ENCODE results near the gene UBE2F. TPM values are rescaled to one million over a fixed set of nuclear protein-coding genes. Genes with fewer than 3 reads are reported as not detected.
A peak's percentile ranks its signal among the peaks of the same experiment; 100 is the strongest.
"Not testable (repeated sequence)": the region's sequence is repeated elsewhere in the genome, so short reads cannot be mapped to it uniquely, and the experiment has no call there.

UBE2F gene
- total RNA-seq, 4 donors from 2014 or later = 40.7 to 88.9 (median 64.9) TPM

DNA sequence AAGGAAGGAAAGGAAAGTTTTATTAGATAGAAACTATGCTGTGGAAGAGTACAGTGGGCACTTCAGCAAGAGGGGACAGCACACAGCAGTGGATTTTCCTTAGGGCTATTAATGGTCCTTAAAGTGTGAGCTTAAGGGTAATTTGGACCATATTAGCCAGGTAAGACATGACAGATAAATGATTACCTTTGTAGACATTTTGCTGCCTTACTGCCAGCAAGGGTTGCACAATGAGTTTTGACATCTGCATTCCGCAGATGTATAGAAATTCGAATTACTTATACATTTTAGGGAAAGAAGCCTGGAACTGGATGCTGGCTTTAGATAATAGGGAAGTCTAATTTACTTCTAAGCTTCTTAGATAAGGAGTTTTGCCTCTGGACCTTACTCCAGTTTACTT is 14.0 kb upstream of the UBE2F start:
- intact Hi-C loops (cut with DNase I; ENCODE audit: low total_unique reads) = no loop called here
- TF ChIP-seq, protein P1, sequence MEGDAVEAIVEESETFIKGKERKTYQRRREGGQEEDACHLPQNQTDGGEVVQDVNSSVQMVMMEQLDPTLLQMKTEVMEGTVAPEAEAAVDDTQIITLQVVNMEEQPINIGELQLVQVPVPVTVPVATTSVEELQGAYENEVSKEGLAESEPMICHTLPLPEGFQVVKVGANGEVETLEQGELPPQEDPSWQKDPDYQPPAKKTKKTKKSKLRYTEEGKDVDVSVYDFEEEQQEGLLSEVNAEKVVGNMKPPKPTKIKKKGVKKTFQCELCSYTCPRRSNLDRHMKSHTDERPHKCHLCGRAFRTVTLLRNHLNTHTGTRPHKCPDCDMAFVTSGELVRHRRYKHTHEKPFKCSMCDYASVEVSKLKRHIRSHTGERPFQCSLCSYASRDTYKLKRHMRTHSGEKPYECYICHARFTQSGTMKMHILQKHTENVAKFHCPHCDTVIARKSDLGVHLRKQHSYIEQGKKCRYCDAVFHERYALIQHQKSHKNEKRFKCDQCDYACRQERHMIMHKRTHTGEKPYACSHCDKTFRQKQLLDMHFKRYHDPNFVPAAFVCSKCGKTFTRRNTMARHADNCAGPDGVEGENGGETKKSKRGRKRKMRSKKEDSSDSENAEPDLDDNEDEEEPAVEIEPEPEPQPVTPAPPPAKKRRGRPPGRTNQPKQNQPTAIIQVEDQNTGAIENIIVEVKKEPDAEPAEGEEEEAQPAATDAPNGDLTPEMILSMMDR (IDR thresholded peaks at IDR 0.05) = no peak
- no peak for TF ChIP-seq POLR2A (IDR thresholded peaks at IDR 0.05)
- Histone ChIP-seq H3K9me3 (no peaks in the 10 kb centered on the region), H3K27me3 (no peaks in the 10 kb centered on the region), H3K4me1 (peaks cover 0 to 10% of the 10 kb centered on the region in 2 donors), H3K27ac (no peak overlapping the region), H3K36me3 (no peaks in the 10 kb centered on the region), H3K4me3 (no peak overlapping the region)
- DNase-seq = no peak

DNA sequence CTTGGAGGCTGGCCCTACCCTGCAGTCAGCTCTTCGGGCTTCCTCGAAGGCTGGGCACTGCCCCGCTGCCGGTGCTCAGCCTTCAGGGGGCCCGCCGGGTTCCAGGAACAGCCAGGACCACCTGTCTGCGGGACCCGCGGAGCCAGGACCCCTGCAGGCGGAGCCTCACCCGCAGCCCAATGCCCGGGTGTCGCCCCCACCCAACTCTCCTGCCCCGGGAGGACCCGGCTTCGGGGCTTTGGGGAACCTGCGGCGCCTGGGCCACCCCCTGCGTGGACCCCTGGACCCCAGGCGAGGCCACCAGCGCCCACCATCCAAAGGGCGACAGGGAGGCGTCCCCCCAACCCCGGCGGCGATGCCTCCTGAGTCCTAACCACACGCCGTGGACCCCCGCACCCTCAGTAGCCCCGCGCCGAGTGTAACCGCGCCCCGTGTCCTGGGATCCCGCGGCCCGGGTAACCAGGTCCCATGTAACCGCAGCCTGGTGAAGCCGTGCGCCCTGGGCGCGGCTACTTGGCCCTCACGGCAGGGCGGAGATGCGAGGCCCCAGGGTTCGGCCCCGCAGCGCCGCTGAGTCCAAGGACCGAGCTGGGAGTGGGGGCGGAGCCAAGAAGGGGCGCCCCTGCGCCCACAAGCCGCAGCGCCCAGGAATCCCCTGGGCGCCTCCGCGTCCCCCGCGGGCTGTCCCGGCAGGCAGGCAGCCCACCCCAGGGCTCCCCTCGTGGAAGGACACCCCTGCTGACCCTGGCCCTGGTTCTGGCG is 11.0 kb upstream of the UBE2F start:
- Histone ChIP-seq H3K27ac (no peak overlapping the region), H3K36me3 (no peaks in the 10 kb centered on the region), H3K27me3 (no peaks in the 10 kb centered on the region), H3K9me3 (no peaks in the 10 kb centered on the region), H3K4me3 (peak overlapping the region; percentile 17 to 26), H3K4me1 (peaks cover 0 to 10% of the 10 kb centered on the region in 2 donors)
- intact Hi-C loops (cut with DNase I; ENCODE audit: low total_unique reads) = no loop called here
- DNase-seq = peak in 1 of 2 donors; percentile 24
- no peak for TF ChIP-seq POLR2A (IDR thresholded peaks at IDR 0.05)
- TF ChIP-seq, protein P1 (IDR thresholded peaks at IDR 0.05) = no peak

DNA sequence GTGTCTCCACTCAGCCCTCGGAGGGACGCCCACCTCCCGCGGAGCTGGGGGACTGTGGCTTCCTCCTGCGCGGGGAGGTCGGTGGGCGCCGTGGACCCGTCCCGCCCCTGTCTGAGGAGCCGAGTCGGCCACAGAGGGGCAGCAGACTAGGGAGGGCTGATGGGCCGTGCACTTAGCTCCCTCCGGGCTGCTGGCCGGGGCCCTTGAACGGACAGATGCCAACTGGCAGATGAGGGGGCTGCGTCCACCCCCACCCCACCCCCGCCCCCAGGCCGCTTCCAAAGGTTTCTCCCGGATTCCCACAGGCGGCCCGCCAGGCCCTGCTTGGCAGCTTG is 10.4 kb upstream of the UBE2F start:
- DNase-seq = no peak
- no peaks in the 10 kb centered on the region for H3K27me3 ChIP-seq
- peaks cover 0 to 10% of the 10 kb centered on the region in 2 donors for H3K4me1 ChIP-seq
- intact Hi-C loops (cut with DNase I; ENCODE audit: low total_unique reads) = no loop called here
- H3K4me3 ChIP-seq = peak overlapping the region; percentile 17 to 26
- H3K27ac ChIP-seq = no peak overlapping the region
- TF ChIP-seq, protein P1 (IDR thresholded peaks at IDR 0.05) = peak in 1 of 4 experiments; percentile 9
- no peak for TF ChIP-seq POLR2A (IDR thresholded peaks at IDR 0.05)
- H3K36me3 ChIP-seq = no peaks in the 10 kb centered on the region
- H3K9me3 ChIP-seq = no peaks in the 10 kb centered on the region

DNA sequence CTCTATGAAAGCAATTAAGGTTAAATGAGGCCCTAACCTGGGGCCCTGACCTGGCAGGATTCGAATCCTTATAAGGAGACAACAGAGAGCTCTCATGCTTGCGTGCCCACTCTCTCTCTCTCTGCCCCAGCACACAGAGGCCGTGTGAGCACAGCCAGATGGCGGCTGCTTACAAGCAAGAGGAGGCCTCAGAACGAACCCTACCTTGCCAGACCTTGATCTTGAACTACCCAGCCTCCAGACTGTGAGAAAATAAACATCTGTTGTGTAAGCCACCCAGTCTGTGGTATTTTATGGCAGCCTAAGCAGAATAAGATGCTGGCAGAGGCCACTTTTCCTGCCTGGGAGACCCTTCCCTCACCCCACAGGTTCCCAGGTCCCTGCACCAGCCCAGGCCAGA is 5.2 kb upstream of the UBE2F start:
- DNase-seq = no peak
- intact Hi-C loops (cut with DNase I; ENCODE audit: low total_unique reads) = no loop called here
- Histone ChIP-seq H3K27me3 (no peaks in the 10 kb centered on the region), H3K9me3 (no peaks in the 10 kb centered on the region), H3K4me3 (no peak overlapping the region), H3K4me1 (no peaks in the 10 kb centered on the region), H3K36me3 (no peaks in the 10 kb centered on the region), H3K27ac (no peak overlapping the region)
- TF ChIP-seq, protein P1 (IDR thresholded peaks at IDR 0.05) = no peak
- TF ChIP-seq POLR2A (IDR thresholded peaks at IDR 0.05) = no peak

DNA sequence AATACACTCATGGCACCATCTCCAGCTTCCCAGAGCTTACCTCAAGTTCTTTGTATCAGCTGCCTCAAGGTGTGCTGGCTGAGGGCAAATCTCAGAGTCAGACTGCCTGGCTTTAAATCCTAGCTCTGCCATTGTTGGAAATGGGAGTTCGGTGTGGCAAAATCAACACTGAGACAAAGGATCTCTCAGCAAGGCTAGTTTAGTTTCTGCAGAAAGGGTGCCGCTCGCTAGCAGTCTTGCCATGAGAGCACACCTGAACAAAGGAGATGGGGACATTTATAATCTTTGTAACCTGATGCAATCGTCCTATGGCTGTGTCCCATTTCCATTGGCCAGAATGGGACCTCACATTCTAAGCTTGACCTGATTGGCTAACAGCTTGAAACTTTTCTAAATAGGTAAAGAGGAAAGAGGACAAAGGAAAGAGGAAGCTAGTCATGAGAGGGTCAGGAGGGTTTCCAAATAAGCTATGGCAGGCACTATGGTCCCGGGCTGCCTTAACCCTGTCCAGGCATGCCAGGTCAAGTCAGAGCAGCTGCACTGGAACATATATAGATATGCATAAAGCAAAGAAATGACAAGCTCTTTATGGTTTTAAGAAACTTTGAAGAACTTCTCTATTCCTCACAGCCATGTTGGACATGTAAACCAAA is 4.3 kb upstream of the UBE2F start:
- no peak for DNase-seq
- TF ChIP-seq POLR2A (IDR thresholded peaks at IDR 0.05) = no peak
- H3K4me3 ChIP-seq = no peak overlapping the region
- peaks cover 0 to under 1% of the 10 kb centered on the region in 2 donors for H3K4me1 ChIP-seq
- intact Hi-C loops (cut with DNase I; ENCODE audit: low total_unique reads) = no loop called here
- H3K36me3 ChIP-seq = no peaks in the 10 kb centered on the region
- H3K27me3 ChIP-seq = no peaks in the 10 kb centered on the region
- no peaks in the 10 kb centered on the region for H3K9me3 ChIP-seq
- no peak overlapping the region for H3K27ac ChIP-seq

DNA sequence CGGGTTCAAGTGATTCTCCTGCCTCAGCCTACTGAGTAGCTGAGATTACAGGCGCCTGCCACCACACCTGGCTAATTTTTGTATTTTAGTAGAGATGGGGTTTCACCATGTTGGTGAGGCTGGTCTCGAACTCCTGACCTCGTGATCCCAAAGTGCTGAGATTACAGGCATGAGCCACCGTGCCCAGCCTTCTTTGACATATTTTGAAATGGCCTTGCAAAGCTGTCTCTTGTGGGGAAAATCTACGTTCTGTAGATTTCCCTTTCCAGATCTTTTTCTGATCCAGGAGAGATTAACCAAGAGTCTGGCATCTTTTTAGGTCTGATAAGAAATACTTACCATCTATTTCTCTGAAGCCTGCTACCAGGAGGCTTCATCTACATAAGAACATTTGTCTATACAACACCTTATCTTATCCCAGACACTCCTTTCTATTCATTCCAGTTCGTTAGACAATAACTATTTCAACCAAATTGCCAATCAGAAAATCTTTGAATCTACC is 3.3 kb upstream of the UBE2F start:
- DNase-seq; H3K27ac ChIP-seq; intact Hi-C loops (cut with DNase I; ENCODE audit: low total_unique reads); H3K4me3 ChIP-seq; H3K9me3 ChIP-seq; H3K36me3 ChIP-seq; H3K27me3 ChIP-seq; H3K4me1 ChIP-seq: not testable (repeated sequence)

All from uterus (tissue), 4 donors.